Choroid plexus epithelial cell (primary cell): ENCODE results near the gene TRIM29.

ENCODE experiments used
- DNase-seq: peaks from one replicate; pipeline ENCODE4 v3.0.0-alpha.2; 2010; ENCODE audit warnings: low read depth
- H3K4me3 ChIP-seq: 2 replicates; pipeline ENCODE4 v1.5.1; 2011; ENCODE audit warnings: low read depth, mild to moderate bottlenecking, control low read depth, low read length, moderate library complexity
- CTCF ChIP-seq: conservative IDR thresholded peaks from 2 replicates; pipeline ENCODE4 v1.5.1; 2011; ENCODE audit warnings: low read depth, mild to moderate bottlenecking, control low read depth, inconsistent platforms, low read length, moderate library complexity

The TRIM29 gene

GRCh38 chr11:120142441-120143100 lies 4.7 kb upstream of the TRIM29 start:
- no peak for DNase-seq
- no peak overlapping the region for H3K4me3 ChIP-seq
- no peak for TF ChIP-seq CTCF

- H3K4me3 ChIP-seq, result no peak overlapping the region
- DNase-seq, result no peak
- no peak for TF ChIP-seq CTCF
Observed at GRCh38 chr11:120141768-120142423, 4.0 kb upstream of the TRIM29 start.

- no peak for DNase-seq
- H3K4me3 ChIP-seq, result no peak overlapping the region
- TF ChIP-seq CTCF, result no peak
Observed at GRCh38 chr11:120141113-120141767, 3.3 kb upstream of the TRIM29 start.

GRCh38 chr11:120139316-120140069 lies 1.6 kb upstream of the TRIM29 start:
- no peak overlapping the region for H3K4me3 ChIP-seq
- no peak for TF ChIP-seq CTCF
- DNase-seq, result no peak

GRCh38 chr11:120137187-120137610 lies 714 bp downstream of the TRIM29 start:
- no peak for DNase-seq
- no peak overlapping the region for H3K4me3 ChIP-seq

GRCh38 chr11:120136356-120136755 lies 1.6 kb downstream of the TRIM29 start:
- no peak overlapping the region for H3K4me3 ChIP-seq

More at GRCh38 chr11:120137187-120137610, 714 bp downstream of the TRIM29 start:
- no peak for TF ChIP-seq CTCF

More at GRCh38 chr11:120136356-120136755, 1.6 kb downstream of the TRIM29 start:
- no peak for DNase-seq
- TF ChIP-seq CTCF, result no peak
